ENCODE measurements around the gene RXYLT1.

DNA sequence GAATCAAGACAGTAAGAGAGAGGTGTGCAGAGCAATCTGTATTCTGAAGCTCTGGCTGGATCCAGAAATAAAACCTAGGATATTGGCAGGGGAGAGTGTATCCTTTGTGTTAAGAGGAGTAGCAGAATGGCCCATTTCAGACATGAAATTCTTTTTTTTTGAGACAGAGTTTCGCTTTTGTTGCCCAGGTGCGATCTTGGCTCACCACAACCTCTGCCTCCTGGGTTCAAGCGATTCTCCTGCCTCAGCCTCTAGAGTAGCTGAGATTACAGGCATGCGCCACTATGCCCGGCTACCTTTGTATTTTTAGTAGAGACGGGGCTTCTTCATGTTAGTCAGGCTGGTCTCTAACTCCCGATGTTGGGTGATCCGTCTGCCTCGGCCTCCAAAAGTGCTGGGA is 58.7 kb downstream of the RXYLT1 start:
- no peak for TF ChIP-seq CTCF (IDR thresholded peaks at IDR 0.05)
- no peak for TF ChIP-seq POLR2A (IDR thresholded peaks at IDR 0.05)
